CD14-positive monocyte (primary cell): ENCODE data around the gene TTC33. TPM values are rescaled to one million over a fixed set of nuclear protein-coding genes. Genes with fewer than 3 reads are reported as not detected.

Source experiments
- DNase-seq, 3 donors: peaks; one replicate each; pipeline ENCODE4 v3.0.0-alpha.2; 2011 to 2022
- H2AFZ ChIP-seq: 2 replicates; pipeline ENCODE4 v1.6.0; 2012; ENCODE audit warnings: mild to moderate bottlenecking, low read depth, low read length, inconsistent platforms; ENCODE audit not compliant: insufficient read depth, poor library complexity, severe bottlenecking
- H3K27ac ChIP-seq, 2 donors: 1 replicate in 1 of 2; 2 replicates in 1 of 2; pipeline ENCODE4 v1.5.1; 2012 to 2013; ENCODE audit warnings: low read length in 2 of 2, control low read depth in 1 of 2, inconsistent platforms in 1 of 2, low read depth in 1 of 2, mild to moderate bottlenecking in 1 of 2
- H3K27me3 ChIP-seq, 2 donors: one replicate each; pipeline versions ENCODE4 v1.6.0 to v1.6.1; 2011 to 2013; ENCODE audit warnings: low read length in 2 of 2; ENCODE audit not compliant: control insufficient read depth in 2 of 2, insufficient read depth in 2 of 2
- H3K36me3 ChIP-seq, 2 donors: replicated peaks in 1 of 2; 1 replicate in 1 of 2; 2 replicates in 1 of 2; pipeline versions ENCODE4 v1.5.1 to v1.6.1; 2012 to 2013; ENCODE audit warnings: low read length in 2 of 2, control low read depth in 1 of 2, inconsistent platforms in 1 of 2, mild to moderate bottlenecking in 1 of 2; ENCODE audit not compliant: insufficient read depth in 2 of 2, control insufficient read depth in 1 of 2
- H3K4me1 ChIP-seq, 2 donors: 1 replicate in 1 of 2; 2 replicates in 1 of 2; pipeline versions ENCODE4 v1.5.1 to v1.6.1; 2012 to 2013; ENCODE audit warnings: low read length in 2 of 2, control low read depth in 1 of 2, inconsistent platforms in 1 of 2, mild to moderate bottlenecking in 1 of 2, moderate library complexity in 1 of 2; ENCODE audit not compliant: insufficient read depth in 2 of 2, control insufficient read depth in 1 of 2
- H3K4me2 ChIP-seq: replicated peaks from 2 replicates; pipeline ENCODE3; 2012; ENCODE audit warnings: low read length, moderate library complexity, mild to moderate bottlenecking; ENCODE audit not compliant: poor library complexity, severe bottlenecking; ENCODE audit errors: extremely low read depth
- H3K4me3 ChIP-seq, 3 experiments: fragments of 200-600 bp in 1 of 3; sonication (generic) in 1 of 3; replicated peaks in 1 of 3; 1 replicate in 2 of 3; 2 replicates in 1 of 3; pipeline ENCODE4 v1.5.1; 2011 to 2013; ENCODE audit warnings: low read length in 3 of 3, mild to moderate bottlenecking in 3 of 3, control low read depth in 2 of 3, low read depth in 2 of 3, inconsistent platforms in 1 of 3, moderate library complexity in 1 of 3
- H3K79me2 ChIP-seq: 2 replicates; pipeline ENCODE4 v1.6.0; 2012; ENCODE audit warnings: mild to moderate bottlenecking, control low read depth, inconsistent platforms, low read length, moderate library complexity; ENCODE audit not compliant: insufficient read depth
- H3K9ac ChIP-seq: 2 replicates; pipeline ENCODE4 v1.6.0; 2017; ENCODE audit warnings: low read length, mild to moderate bottlenecking; ENCODE audit not compliant: insufficient read depth, poor library complexity, severe bottlenecking
- H3K9me3 ChIP-seq, 2 donors: replicated peaks in 1 of 2; 1 replicate in 1 of 2; 2 replicates in 1 of 2; pipeline versions ENCODE4 v1.5.1 to v1.6.1; 2012 to 2013; ENCODE audit warnings: low read length in 2 of 2, control low read depth in 1 of 2; ENCODE audit not compliant: control insufficient read depth in 1 of 2, insufficient read depth in 1 of 2
- H4K20me1 ChIP-seq: 2 replicates; pipeline ENCODE4 v1.6.0; 2012; ENCODE audit warnings: mild to moderate bottlenecking, low read length, control low read depth, moderate library complexity; ENCODE audit not compliant: insufficient read depth
- H3K27ac Mint-ChIP-seq, 7 donors: one replicate each; pipeline ENCODE4 v1.8.0; 2020; ENCODE audit warnings: mild to moderate bottlenecking in 7 of 7, mixed read lengths in 7 of 7, moderate library complexity in 6 of 7, inconsistent platforms in 2 of 7
- H3K27me3 Mint-ChIP-seq, 3 donors: one replicate each; pipeline ENCODE4 v1.8.0; 2021 to 2022; ENCODE audit warnings: low read depth in 3 of 3, mild to moderate bottlenecking in 3 of 3, mixed read lengths in 3 of 3, moderate library complexity in 3 of 3, inconsistent platforms in 1 of 3
- H3K36me3 Mint-ChIP-seq, 2 donors: one replicate each; pipeline ENCODE4 v1.8.0; 2020; ENCODE audit warnings: mixed read lengths in 2 of 2, inconsistent platforms in 1 of 2, mild to moderate bottlenecking in 1 of 2
- H3K4me1 Mint-ChIP-seq: one replicate; pipeline ENCODE4 v1.8.0; 2020; ENCODE audit warnings: mild to moderate bottlenecking, mixed read lengths
- H3K4me3 Mint-ChIP-seq, 2 donors: one replicate each; pipeline ENCODE4 v1.8.0; 2020; ENCODE audit warnings: mild to moderate bottlenecking in 2 of 2, mixed read lengths in 2 of 2, moderate library complexity in 1 of 2
- H3K9me3 Mint-ChIP-seq, 7 donors: one replicate each; pipeline ENCODE4 v1.8.0; 2020 to 2022; ENCODE audit warnings: mixed read lengths in 7 of 7, mild to moderate bottlenecking in 6 of 7, moderate library complexity in 6 of 7, inconsistent platforms in 2 of 7
- WGBS: methylation state at CpG from one replicate; pipeline ENCODE4 v1.1.5; 2013; ENCODE audit warnings: missing lambda C conversion rate; ENCODE audit not compliant: insufficient coverage; 5-methylcytosine and 5-hydroxymethylcytosine counted together
- intact Hi-C, 2 donors: fragments of 100-400 bp; cut with micrococcal nuclease; formaldehyde crosslinking; loops; one replicate each; pipeline versions ENCODE4 v1.15.0 to v1.15.1; 2023
- polyA plus RNA-seq, 3 donors: library from polyadenylated mRNA; depleted of rRNA in 1 of 3; unstranded in 2 of 3; stranded (reverse) in 1 of 3; fragments of 300-500 nt in 2 of 3; fragments of >200 nt in 1 of 3; fragmentation: Illumina TruSeq in 2 of 3; gene quantifications; 1 replicate in 2 of 3; 2 replicates in 1 of 3; pipeline ENCODE4 v1.2.3, GENCODE V29; 2012 to 2021
- TF ChIP-seq, protein P1 (sequence below): fragments of 200-600 bp; IDR thresholded peaks from one replicate; pipeline ENCODE4 v1.8.0; 2022; ENCODE audit warnings: antibody characterized with exemption, mild to moderate bottlenecking

The TTC33 gene
- polyA plus RNA-seq, 3 donors = 1.5 to 11.7 (median 9.4) TPM

DNA sequence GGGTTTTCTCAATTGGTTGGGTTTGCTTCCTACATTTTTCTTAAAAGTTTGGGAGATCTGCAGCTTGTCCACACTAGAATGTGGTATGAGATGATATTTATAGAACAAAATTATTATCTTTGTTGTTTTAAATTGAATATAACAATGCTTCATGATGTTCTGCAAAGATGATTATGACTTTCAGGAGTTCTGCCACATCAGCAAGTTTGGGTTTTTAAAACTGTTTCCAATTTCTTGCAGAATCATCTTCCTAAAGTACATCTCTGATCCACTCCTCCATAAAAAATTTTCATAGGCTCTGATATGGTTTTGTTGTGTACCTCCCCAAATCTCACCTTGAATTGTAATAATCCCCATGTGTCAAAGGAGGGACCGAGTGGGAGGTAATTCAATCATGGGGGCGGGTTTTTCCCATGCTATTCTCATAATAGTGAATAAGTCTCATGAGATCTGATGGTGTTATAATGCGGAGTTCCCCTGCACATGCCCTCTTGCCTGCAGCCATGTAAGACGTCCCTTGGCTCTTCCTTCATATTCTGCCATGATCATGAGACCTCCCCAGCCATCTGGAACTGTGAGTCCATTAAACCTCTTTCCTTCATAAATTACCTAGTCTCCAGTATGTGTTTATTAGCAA, 195.2 kb downstream of the TTC33 start:
- Histone ChIP-seq H3K9ac (no peak overlapping the region), H4K20me1 (no peaks in the 10 kb centered on the region), H3K27ac (no peak overlapping the region), H3K4me1 (no peaks in the 10 kb centered on the region), H3K4me2 (no peak overlapping the region), H3K27me3 (no peaks in the 10 kb centered on the region), H3K4me3 (no peak overlapping the region), H3K9me3 (no peaks in the 10 kb centered on the region), H3K79me2 (no peaks in the 10 kb centered on the region), H3K36me3 (no peaks in the 10 kb centered on the region), H2AFZ (no peak overlapping the region)
- Mint-ChIP-seq H3K4me3 (no peak overlapping the region), H3K9me3 (peaks cover 0 to 6% (median 0%) of the 10 kb centered on the region in 7 donors), H3K27ac (peak overlapping the region in 1 of 7 donors; percentile 3), H3K36me3 (no peaks in the 10 kb centered on the region), H3K27me3 (no peaks in the 10 kb centered on the region), H3K4me1 (peaks cover 6% of the 10 kb centered on the region)
- TF ChIP-seq, protein P1, sequence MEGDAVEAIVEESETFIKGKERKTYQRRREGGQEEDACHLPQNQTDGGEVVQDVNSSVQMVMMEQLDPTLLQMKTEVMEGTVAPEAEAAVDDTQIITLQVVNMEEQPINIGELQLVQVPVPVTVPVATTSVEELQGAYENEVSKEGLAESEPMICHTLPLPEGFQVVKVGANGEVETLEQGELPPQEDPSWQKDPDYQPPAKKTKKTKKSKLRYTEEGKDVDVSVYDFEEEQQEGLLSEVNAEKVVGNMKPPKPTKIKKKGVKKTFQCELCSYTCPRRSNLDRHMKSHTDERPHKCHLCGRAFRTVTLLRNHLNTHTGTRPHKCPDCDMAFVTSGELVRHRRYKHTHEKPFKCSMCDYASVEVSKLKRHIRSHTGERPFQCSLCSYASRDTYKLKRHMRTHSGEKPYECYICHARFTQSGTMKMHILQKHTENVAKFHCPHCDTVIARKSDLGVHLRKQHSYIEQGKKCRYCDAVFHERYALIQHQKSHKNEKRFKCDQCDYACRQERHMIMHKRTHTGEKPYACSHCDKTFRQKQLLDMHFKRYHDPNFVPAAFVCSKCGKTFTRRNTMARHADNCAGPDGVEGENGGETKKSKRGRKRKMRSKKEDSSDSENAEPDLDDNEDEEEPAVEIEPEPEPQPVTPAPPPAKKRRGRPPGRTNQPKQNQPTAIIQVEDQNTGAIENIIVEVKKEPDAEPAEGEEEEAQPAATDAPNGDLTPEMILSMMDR = no peak
- peak in 1 of 3 donors; percentile 23 for DNase-seq
- intact Hi-C loops = no loop called here
- 91% methylated on average over 1 of the region's 4 CpGs for WGBS

DNA sequence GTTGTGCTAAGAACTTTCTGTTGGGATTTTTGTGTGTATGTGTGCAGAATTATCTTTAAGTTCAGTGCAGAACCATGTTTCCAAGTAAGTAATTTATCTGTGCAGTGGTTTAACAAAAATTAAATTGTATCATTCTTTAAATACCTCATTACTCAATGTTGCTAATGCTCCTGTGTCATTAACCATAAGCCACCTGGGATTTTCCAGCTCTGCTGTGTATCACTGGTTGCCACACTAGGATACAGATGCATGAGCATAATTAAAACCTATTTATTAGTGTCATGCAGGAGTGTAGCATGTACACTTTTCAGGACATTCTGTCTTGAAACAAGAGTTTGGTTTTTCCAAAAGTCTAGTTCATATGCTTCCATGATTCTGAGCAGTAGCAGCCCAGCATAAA, 196.5 kb downstream of the TTC33 start:
- peaks cover 0 to 6% (median 0%) of the 10 kb centered on the region in 7 donors for H3K9me3 Mint-ChIP-seq
- Histone ChIP-seq H2AFZ (no peak overlapping the region), H3K9me3 (no peaks in the 10 kb centered on the region), H3K4me2 (no peak overlapping the region), H3K79me2 (no peaks in the 10 kb centered on the region), H3K9ac (no peak overlapping the region), H3K27ac (no peak overlapping the region), H4K20me1 (no peaks in the 10 kb centered on the region), H3K27me3 (no peaks in the 10 kb centered on the region), H3K4me3 (no peak overlapping the region), H3K4me1 (no peaks in the 10 kb centered on the region), H3K36me3 (no peaks in the 10 kb centered on the region)
- peak in 1 of 3 donors; percentile 16 for DNase-seq
- TF ChIP-seq, protein P1 = no peak
- no peak overlapping the region for H3K4me3 Mint-ChIP-seq
- H3K27ac Mint-ChIP-seq = no peak overlapping the region
- peaks cover 6% of the 10 kb centered on the region for H3K4me1 Mint-ChIP-seq
- no peaks in the 10 kb centered on the region for H3K36me3 Mint-ChIP-seq
- H3K27me3 Mint-ChIP-seq = no peaks in the 10 kb centered on the region
- intact Hi-C loops = no loop called here
